Stimulated activated CD4-positive, alpha-beta T cell treated with anti-CD3 and anti-CD28 coated beads, Interleukin-12 subunit alpha, Interleukin-12 subunit beta, amount 100 ng/mL, for 24 hours (primary cell): ENCODE results near the gene NDUFAF2.
"Not testable (repeated sequence)": the region's sequence is repeated elsewhere in the genome, so short reads cannot be mapped to it uniquely, and the experiment has no call there.

ENCODE experiments used
- DNase-seq, 2 experiments: peaks; one replicate each; pipeline ENCODE4 v3.0.0-alpha.2; 2020; ENCODE audit warnings: low read depth in 2 of 2

Gene NDUFAF2, protein sequence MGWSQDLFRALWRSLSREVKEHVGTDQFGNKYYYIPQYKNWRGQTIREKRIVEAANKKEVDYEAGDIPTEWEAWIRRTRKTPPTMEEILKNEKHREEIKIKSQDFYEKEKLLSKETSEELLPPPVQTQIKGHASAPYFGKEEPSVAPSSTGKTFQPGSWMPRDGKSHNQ

GRCh38 chr5:60944904-60945812 lies at the start of gene NDUFAF2, which contains the start of gene ERCC8:
Gene NDUFAF2, plus strand, starts transcription at chr5:60945205. Its CDS starts 51 bp downstream, at chr5:60945256.
Gene ERCC8, minus strand, starts transcription at chr5:60945070. Its CDS starts 62 bp downstream, at chr5:60945008.
- DNase-seq, result peak; percentile 79 to 84

- no peak for DNase-seq
Measured at GRCh38 chr5:60896991-60897390, 48.0 kb upstream of the NDUFAF2 start.

GRCh38 chr5:60903356-60903755 lies 41.6 kb upstream of the NDUFAF2 start:
- DNase-seq, result no peak

GRCh38 chr5:60916646-60917045 lies 28.4 kb upstream of the NDUFAF2 start:
- DNase-seq, result no peak

GRCh38 chr5:60918466-60918865 lies 26.5 kb upstream of the NDUFAF2 start:
- no peak for DNase-seq

DNA sequence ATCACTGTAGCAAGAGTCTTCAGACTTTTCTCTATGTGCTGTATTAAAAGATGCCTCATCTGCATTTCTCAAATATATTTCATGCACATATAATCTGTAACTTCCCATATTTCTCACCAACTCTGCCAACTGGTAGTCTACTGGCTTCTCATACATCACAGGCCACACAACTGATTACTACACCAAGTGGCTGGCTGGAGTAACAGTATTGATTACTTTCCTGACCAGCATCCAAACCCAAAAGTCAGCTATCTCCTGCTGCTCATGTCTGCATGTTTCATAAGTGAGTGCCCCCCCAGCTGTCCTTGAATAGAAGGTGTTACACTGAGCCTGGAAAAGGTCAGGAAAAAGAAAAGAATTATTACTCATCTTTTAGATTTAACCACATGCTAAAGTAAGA lies 17.6 kb upstream of the NDUFAF2 start:
- no peak for DNase-seq

GRCh38 chr5:60929024-60929423 lies 16.0 kb upstream of the NDUFAF2 start:
- DNase-seq, result no peak

DNA sequence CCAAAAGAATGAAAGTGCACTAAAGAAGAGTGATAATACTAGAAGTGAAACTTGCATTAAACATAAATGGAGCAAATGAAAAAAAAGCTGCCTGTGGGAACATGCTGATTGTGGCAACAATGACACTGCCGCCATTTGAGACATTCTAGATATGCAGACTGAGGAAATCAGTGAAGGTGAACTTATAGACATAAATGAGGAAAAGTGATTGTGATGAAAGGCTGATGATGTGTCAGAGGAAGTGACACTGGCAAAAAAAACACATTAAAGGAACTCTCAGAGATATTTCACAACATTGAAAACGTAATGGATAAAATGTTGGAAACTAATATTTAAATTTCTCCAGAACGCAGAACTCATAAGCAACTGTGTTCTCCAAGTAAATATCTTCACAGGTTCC lies 1.4 kb upstream of the NDUFAF2 start:
- DNase-seq, result no peak

GRCh38 chr5:60945813-60946187 lies 795 bp downstream of the NDUFAF2 start:
- peak in 1 of 2 experiments; percentile 28 for DNase-seq

- DNase-seq, result no peak
Measured at GRCh38 chr5:60948738-60949137, 3.7 kb downstream of the NDUFAF2 start.

GRCh38 chr5:60955239-60955638 lies 10.2 kb downstream of the NDUFAF2 start:
- no peak for DNase-seq

- DNase-seq, result no peak
Measured at GRCh38 chr5:60958088-60958487, 13.1 kb downstream of the NDUFAF2 start.

DNA sequence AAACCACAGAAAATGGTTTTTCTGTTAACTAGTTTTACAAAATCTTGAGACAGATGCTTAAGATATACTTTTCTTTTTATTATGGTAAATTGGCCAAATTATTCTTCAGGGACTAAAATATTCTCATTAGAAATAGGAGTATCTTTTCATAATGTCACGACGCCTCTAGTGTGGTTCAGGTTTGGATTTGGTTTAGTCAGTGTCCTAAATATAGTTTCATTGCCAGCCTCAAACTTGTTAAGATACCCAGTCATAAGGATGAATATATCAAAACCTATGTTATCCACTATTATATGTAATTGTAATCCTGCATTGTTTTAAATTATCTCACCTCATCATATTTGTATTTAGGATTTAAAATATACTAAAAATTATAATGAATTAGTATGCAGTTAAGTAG lies 13.7 kb downstream of the NDUFAF2 start:
- no peak for DNase-seq

DNA sequence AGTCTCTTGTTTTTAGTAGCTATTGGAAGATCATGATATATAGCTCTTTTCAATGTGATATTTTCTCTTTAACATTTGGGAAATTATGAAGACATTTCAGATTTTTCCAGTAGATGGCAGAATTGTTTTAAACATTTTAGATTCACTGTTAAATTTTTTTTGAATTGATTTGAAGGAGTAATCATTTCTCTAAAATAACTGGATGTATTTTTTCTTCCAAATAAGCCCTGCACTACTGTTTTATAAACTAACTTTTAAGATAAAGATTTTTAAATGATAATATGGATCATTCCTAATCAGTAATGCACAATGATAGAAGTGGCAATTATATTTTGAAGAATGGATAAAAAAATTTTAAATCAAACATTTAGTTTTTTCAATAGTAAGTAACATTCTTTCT lies 14.2 kb downstream of the NDUFAF2 start:
- DNase-seq, result no peak

DNA sequence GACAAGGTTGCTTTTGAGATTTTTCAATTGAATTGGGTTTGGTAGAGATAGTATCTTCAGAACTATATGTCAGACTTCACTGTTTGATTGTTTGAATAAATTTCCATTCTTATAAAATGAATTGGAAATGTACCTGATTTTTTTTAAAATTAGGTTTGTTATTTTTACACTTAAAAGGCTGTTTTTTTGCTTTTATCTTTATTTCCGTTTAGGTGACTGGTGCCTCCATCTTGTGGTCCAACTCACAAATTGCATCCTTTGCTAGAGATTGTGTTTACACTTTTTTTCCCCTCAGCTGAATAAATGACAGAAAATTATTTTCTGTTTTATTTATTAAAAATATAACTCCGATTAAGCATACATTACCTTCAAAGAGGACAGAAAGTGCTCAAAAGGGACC lies 15.6 kb downstream of the NDUFAF2 start:
- no peak for DNase-seq

GRCh38 chr5:60961685-60962084 lies 16.7 kb downstream of the NDUFAF2 start:
- no peak for DNase-seq

GRCh38 chr5:60972231-60972630 lies 27.2 kb downstream of the NDUFAF2 start:
- peak; percentile 11 to 21 for DNase-seq

- DNase-seq, result no peak
Measured at GRCh38 chr5:60977956-60978737, 33.1 kb downstream of the NDUFAF2 start.

DNA sequence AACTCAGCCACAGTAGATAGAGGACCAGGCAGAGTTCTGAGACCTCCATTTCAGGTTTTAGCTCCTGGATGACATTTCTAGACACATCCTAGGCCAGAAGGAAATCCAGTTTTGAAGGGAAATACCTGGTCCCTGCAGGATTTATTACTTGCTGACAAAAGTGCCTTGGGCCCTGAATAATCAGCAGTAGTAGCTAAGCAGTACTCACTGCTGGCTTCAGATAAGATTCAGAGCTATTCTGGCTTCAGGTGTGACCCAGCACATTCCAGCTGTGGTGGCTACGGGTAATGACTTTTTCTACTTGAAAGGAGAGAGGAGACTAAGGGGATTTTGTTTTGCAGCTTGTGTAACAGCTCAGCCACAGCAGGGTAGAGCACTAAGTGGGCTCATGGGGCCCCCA lies 34.0 kb downstream of the NDUFAF2 start:
- no peak for DNase-seq

DNA sequence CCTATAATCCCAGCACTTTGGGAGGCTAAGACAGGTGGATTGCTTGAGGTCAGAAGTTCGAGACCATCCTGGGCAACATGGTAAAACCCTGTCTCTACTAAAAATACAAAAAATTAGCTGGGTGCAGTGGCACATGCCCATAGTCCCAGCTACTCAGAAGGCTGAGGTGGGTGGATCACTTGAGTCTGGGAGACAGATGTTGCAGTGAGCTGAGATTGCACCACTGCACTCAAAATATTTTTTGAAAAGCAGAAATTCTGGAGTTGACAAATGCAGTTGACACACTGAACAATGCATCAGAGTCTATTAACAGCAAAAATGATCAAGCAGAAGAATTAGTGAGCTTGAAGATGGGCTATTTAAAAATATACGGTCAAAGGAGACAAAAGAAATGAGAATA lies 35.5 kb downstream of the NDUFAF2 start:
- DNase-seq, result no peak

GRCh38 chr5:60982127-60982526 lies 37.1 kb downstream of the NDUFAF2 start:
- not testable (repeated sequence) for DNase-seq

DNA sequence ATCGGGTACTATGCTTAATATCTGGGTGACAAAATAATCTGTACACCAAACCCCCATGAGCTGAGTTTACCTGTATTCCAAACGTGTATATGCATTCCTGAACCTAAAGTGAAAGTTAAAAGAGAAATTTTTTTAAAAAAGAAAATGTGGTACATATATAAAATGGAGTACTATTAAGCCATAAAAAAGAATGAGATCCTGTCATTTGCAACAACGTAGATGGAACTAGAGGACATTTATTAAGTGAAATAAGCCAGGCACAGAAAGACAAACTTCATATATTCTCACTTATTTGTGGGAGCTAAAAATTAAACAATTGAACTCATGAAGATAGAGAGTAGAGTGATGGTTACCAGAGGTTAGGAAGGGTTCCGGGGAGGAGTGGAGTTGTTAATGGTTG lies 44.8 kb downstream of the NDUFAF2 start:
- DNase-seq, result no peak
